GM12801 (cell line): ENCODE measurements around the gene CRIM1.

Source experiments
- TF ChIP-seq, protein P1 (sequence below): IDR thresholded peaks from one replicate; pipeline ENCODE4 v1.5.1; 2011; ENCODE audit warnings: control low read depth; ENCODE audit not compliant: insufficient read length; ENCODE audit errors: extremely low read depth

Gene CRIM1

GRCh38 chr2:36562973-36563532, 207.5 kb downstream of the CRIM1 start:
- TF ChIP-seq, protein P1, sequence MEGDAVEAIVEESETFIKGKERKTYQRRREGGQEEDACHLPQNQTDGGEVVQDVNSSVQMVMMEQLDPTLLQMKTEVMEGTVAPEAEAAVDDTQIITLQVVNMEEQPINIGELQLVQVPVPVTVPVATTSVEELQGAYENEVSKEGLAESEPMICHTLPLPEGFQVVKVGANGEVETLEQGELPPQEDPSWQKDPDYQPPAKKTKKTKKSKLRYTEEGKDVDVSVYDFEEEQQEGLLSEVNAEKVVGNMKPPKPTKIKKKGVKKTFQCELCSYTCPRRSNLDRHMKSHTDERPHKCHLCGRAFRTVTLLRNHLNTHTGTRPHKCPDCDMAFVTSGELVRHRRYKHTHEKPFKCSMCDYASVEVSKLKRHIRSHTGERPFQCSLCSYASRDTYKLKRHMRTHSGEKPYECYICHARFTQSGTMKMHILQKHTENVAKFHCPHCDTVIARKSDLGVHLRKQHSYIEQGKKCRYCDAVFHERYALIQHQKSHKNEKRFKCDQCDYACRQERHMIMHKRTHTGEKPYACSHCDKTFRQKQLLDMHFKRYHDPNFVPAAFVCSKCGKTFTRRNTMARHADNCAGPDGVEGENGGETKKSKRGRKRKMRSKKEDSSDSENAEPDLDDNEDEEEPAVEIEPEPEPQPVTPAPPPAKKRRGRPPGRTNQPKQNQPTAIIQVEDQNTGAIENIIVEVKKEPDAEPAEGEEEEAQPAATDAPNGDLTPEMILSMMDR: no peak

- TF ChIP-seq, protein P1: no peak
Observed at GRCh38 chr2:36564377-36564930, 208.9 kb downstream of the CRIM1 start.

DNA sequence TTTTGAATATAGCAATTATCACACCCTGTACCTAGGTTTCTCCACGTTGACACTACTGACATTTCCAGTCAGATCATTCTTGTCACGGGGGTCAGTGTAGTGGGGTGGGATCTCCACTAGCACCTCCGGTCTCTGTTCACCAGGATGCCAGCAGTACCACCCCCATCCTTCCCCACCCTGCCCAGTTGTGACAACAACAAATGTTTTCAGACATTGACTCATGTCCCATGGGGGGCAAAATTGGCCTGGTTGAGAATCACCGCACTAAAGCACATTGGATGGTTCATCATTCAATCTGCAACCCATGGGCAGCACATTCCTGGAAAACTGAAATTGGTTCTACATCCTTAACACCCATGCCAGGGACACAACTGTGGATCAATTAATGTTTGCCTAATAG, 210.1 kb downstream of the CRIM1 start:
- TF ChIP-seq, protein P1: no peak

GRCh38 chr2:36566887-36567286, 211.3 kb downstream of the CRIM1 start:
- TF ChIP-seq, protein P1: no peak

DNA sequence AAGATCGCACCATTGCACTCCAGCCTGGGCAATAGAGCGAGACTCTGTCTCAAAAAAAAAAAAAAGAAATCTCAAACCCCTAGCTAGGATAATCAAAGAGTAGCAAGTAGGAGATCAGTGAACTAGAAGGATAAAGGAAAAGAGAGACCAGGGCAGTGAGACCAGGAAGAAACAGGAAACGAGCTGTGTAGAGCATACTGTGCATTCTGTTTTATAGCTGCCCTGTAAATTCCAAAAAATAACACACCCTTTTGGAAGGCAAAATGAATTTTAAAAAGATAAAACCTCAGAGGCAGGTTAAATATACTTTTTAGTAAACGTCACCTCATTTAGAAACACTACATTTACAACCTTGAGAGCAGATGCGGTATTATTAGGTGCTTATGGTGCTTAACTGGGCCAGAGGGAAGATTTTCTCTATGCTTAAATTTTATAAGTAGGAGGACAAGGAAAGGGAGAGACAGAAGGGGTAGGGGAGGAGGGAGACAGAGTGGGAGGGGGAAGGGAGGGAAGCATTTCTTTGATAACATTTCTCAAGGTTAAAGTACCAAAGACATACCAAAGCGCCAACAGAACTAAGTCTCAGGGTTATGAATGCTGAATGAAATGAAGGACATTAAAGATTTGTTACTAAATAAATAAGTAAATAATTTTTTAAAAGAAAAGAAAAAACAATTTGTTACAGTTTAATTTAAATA, 212.3 kb downstream of the CRIM1 start:
- TF ChIP-seq, protein P1: no peak

- TF ChIP-seq, protein P1: no peak
Observed at GRCh38 chr2:36568516-36569246, 213.1 kb downstream of the CRIM1 start.

DNA sequence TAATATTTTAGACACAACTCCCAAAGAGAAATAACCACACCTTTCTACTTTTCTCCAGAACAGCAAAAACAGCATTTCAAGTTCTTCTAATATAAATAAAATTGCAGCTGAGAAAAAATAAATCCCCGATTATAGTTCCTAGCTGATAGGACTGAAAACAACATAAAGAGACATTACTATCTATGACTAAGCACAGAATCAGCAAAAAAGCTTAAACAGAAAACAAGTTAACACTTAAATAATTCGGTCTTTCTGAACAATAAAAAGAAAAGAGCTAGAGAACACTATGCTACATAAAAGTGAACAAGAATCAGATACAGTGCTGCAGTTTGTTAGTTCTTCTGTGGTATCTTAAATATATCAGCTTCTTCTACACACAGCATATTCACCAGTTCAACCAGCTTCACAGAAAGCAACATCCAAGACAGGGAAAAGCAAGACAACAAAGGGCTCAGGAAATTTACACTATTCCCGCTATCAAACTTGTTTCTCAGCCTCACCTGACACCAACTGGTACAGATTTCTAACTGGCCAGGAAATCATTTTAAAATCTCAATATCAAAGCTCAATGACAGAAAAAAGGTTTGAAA, 213.8 kb downstream of the CRIM1 start:
- TF ChIP-seq, protein P1: no peak
